Esophagus mucosa (tissue), 1 donor: ENCODE results near the gene HSPB9. TPM values are rescaled to one million over a fixed set of nuclear protein-coding genes. Genes with fewer than 3 reads are reported as not detected.

Experiments
- ATAC-seq: fragments of 200-7000 bp; cut with Tn5 transposase; one replicate; pipeline ENCODE4 v1.9.1; 2020
- total RNA-seq: library from RNA; stranded (reverse); gene quantifications from one replicate; pipeline ENCODE4 v1.2.4, GENCODE V29; 2023
- donor health status: DM: yes; HTN: yes; CAD: no.

Gene HSPB9
- total RNA-seq, 1 donor from 2014 or later, result not detected

GRCh38 chr17:42101513-42102292 is 20.9 kb upstream of the HSPB9 start:
- peak; percentile 58 for ATAC-seq

GRCh38 chr17:42103221-42103954 is 19.2 kb upstream of the HSPB9 start:
- ATAC-seq, result no peak

GRCh38 chr17:42104264-42104663 is 18.3 kb upstream of the HSPB9 start:
- no peak for ATAC-seq

GRCh38 chr17:42106009-42106408 is 16.6 kb upstream of the HSPB9 start:
- no peak for ATAC-seq

DNA sequence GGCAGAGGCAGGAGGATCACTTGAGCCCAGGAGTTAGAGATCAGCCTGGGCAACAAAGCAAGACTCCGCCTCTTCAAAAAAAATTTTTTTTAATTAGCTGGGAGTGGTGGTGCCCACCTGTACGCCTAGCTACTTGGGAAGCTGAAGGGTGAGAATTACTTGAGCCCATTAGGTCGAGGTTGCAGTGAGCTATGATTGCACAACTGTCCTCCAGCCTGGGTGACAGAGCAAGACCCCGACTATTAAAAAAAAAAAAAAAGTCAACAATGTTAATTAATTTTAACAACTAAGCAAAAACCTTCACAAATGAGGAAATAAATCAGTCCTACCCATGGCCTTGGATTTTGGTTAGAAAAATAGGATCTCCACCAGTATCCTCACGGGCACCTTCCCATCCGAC is 15.5 kb upstream of the HSPB9 start:
- ATAC-seq, result no peak

GRCh38 chr17:42107597-42108576 is 14.7 kb upstream of the HSPB9 start:
- peak; percentile 89 for ATAC-seq

- ATAC-seq, result no peak
Observed at GRCh38 chr17:42109086-42109485, 13.5 kb upstream of the HSPB9 start.

DNA sequence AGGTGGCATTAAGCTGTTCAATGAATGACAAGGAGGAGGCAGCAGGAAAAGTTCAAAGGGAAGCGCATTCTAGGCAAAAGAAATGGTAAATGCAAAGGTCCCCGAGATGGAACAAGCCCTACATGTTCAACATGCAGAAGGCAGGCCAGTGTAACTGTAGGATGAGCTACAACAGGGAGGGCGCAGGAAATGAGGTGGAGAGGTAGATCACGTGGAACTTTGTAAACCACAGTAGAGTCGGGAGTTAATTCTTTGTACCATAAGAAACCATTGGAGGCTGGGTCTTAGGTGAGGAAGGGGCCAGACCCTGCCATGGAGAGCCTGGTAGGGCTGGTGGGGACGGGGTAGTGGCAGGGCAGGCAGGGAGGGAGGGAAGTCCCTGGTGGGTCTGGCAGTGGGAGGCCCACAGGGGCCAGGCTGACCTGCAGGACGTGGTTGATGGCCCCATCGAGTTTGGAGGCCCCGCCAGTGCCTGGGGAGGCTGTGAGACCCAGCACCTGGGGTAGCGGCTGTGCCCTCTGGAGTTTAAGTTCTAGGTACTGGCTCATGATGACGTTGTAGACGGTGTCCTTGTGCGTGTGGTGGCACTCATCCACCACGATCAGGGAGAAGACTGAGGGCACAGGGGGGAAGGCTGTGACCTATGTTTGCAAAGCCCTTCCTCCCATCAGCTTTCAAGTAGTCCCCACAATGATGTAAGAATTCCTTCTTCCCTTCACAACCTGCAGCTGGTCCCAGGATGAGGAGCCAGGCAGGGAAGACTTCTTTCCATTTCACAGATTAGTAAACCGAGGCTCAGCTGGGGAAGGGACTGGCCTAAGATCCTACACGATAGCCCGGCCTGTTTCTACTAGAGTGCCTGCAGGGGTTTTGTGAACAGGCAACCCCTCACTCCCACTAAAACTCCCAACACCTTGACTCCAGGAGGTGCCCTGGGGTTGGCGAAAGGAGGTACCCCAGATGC is 12.0 kb upstream of the HSPB9 start:
- ATAC-seq, result no peak

GRCh38 chr17:42111265-42111636 is 11.4 kb upstream of the HSPB9 start:
- no peak for ATAC-seq

- peak; percentile 5 for ATAC-seq
Observed at GRCh38 chr17:42111871-42112551, 10.6 kb upstream of the HSPB9 start.

- ATAC-seq, result peak; percentile 68
Observed at GRCh38 chr17:42112552-42113176, 9.9 kb upstream of the HSPB9 start, which contains the start of gene DHX58. Gene DHX58 (minus strand): TSS chr17:42112714. CDS start chr17:42111892, 822 bp downstream.

GRCh38 chr17:42113293-42114069 is 9.1 kb upstream of the HSPB9 start:
- no peak for ATAC-seq

- no peak for ATAC-seq
Observed at GRCh38 chr17:42114118-42114517, 8.5 kb upstream of the HSPB9 start.

DNA sequence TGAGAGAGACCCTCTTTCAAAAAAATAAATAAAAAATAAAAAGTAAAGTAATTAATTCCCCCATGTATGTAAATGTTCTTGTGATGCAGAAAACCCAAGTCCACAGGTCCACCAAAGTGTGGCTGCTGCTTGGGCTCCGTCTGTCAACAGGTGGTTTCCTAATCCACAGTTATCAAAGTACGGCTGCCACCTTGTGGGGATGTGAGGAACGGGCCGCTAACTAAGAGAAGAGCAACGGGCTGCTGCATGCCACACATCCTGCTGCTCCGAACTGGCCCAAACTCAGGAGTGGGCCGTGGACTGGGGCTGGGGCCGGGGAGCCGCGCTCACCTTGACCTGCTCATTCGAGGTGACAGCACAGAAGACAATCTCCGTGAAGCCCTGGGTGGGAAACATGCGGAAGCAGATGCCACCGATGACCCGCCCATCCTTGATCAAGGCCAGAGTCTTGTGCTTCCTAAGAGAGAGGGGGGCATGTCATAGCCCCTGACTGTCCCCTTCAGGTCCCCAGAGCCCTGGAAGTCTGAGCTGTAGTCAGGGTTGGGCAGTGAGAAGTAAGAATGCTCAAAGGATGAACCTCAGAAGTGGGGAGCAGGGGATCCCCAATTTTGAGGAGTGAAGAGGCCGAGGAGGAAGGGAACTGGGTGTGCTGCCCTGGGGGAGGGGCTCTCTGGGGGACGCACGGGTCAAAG is 5.8 kb upstream of the HSPB9 start:
- ATAC-seq, result peak; percentile 30

- ATAC-seq, result no peak
Observed at GRCh38 chr17:42117397-42118125, 5.0 kb upstream of the HSPB9 start.

GRCh38 chr17:42118126-42118510 is 4.5 kb upstream of the HSPB9 start:
- no peak for ATAC-seq

DNA sequence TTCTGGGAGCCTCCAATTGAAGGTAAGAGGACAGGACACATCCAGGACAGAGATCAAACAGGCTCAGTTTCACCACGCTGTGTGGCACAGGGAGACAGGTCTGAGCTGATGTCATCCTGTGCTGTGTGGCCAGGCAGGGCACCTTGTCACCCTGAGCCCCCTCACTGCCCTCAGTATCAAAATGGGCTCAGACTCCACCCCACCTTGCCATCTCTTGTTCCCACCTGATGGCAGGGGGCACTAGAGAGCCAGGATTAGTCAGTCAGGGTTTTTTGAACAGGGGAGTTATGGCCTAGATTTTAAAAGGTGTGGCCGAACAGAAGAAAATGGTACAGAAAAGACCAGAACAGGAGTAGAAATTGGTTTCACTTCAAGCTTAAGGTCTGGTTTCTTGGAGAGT is 4.1 kb upstream of the HSPB9 start:
- no peak for ATAC-seq

GRCh38 chr17:42119301-42119700 is 3.3 kb upstream of the HSPB9 start:
- no peak for ATAC-seq
